Measurements from ENCODE around the gene PIM2.
A peak's percentile ranks its signal among the peaks of the same experiment; 100 is the strongest.

Gene PIM2

DNA sequence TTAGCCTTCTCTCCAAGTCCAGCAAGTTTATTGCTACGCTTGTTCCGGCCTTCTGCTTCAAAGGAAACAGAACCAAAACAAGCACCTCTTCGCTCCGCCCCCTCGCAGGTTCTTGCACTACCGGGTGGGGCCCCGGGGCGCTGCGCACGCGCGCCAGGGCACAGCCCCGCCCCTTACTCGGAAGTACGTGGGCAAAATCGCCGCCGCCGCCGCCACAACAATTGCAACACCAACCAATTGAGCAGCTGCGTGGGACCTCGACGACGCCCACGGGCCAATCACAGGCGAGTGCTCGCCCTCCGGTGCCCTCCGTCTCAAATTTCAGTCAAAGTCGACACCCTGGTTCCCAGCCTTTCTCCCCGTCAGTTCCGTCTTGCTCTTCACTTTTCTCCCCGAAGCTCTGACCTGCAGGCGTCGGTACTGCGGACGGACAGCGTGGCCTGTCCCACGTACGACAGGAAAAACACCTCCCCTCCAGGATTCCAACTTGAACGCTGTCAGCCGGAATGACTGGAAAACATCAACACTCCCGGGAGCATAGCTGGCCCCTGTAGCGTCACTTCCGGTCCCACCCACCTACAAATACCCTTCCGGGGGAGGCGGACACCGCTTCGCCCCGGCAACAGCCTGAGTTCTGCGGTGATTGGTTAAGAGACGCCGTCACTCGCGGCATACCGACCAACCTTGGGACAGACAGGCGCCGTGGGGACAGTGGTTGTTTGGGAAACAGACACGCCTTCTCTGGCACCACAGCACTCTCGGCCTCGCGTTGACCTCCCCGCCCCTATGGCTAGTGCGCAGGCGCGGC, 39.2 kb upstream of the PIM2 start:
- TF ChIP-seq, protein P1, sequence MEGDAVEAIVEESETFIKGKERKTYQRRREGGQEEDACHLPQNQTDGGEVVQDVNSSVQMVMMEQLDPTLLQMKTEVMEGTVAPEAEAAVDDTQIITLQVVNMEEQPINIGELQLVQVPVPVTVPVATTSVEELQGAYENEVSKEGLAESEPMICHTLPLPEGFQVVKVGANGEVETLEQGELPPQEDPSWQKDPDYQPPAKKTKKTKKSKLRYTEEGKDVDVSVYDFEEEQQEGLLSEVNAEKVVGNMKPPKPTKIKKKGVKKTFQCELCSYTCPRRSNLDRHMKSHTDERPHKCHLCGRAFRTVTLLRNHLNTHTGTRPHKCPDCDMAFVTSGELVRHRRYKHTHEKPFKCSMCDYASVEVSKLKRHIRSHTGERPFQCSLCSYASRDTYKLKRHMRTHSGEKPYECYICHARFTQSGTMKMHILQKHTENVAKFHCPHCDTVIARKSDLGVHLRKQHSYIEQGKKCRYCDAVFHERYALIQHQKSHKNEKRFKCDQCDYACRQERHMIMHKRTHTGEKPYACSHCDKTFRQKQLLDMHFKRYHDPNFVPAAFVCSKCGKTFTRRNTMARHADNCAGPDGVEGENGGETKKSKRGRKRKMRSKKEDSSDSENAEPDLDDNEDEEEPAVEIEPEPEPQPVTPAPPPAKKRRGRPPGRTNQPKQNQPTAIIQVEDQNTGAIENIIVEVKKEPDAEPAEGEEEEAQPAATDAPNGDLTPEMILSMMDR (conservative IDR thresholded peaks at IDR 0.05) = no peak
- peak overlapping the region; percentile 88 for H3K27ac ChIP-seq

DNA sequence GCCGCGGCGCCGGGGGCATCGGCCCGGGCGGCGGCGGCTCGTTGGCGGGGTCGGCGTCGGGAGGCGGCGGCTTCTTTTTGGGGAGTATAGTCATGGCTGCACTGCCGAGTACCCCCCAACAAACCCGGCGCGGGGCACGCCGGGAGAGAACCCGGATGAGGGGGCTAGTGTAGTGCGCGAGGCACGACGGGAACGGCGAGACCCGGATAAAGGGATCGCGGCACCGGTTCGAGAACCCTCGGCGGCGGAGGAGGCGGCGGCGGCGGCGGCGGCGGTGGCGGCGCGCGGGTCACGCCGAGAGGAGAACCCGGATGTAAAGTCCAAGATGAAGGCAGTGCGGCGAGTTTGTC, 38.6 kb upstream of the PIM2 start, which contains the start of gene OTUD5:
TSS of gene OTUD5 (minus strand) at position 131 of the 350 bp plus-strand sequence. CDS start at position 94, 37 bp downstream.
- no peak for TF ChIP-seq ZFX (IDR thresholded peaks at IDR 0.05)
- TF ChIP-seq, protein P1 (conservative IDR thresholded peaks at IDR 0.05) = no peak
- peak within 1 kb of the TSS; percentile 88 for H3K27ac ChIP-seq

DNA sequence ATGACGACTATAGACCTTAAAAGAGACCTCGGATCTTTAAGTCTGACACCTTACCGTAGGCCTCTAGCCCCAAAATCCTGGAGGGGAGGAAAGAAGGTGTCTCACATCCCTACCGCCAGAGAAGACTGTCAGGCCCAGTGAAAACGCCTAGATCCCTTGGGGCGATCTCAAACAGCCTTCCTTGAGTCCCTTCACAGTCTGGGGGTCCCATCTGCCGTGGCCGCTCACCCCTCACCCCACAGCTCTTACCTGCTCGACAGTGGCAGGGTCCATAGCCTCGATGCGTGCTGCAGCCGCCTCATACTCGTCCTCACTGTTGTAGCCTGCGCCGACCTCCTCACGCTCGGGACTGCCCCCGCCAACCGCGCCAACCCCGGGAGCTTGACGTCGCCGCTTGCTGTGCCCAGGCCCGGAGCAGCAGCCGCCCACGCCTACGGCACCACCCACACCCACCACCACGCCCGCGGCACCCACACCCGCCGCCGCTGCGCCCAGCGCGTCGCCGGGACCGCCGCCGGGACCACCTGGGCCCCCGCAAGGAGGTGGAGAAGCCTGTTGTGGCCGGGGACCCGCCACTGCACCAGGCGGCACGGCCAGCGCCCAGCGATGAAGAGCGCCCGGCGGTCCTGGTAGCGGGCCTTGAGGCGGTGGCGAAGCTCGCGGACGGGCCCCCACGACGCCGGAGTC, 38.0 kb upstream of the PIM2 start:
- peak overlapping the region; percentile 88 for H3K27ac ChIP-seq
- no peak for TF ChIP-seq ZFX (IDR thresholded peaks at IDR 0.05)
- TF ChIP-seq, protein P1 (conservative IDR thresholded peaks at IDR 0.05) = no peak

DNA sequence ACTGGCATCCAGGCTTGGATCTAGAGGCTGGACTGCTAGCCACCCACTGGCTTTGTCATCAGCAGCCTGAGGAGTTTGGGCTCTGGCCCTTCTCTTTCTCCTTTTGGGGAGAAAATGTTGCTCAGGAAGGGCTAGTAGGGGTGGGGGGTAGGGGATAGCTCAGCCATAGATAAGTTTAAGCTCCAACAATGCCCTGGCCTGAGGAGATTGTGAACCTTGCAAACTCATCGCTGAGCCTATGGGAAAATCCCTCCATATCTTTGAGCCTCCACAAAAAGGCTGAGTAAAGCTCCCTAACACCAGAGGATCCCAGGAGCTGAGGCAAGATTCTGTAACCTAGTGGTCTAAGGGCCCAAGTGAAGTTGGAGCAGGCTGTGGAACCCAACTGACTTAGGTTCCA, 29.8 kb upstream of the PIM2 start:
- no peak overlapping the region for H3K27ac ChIP-seq
- TF ChIP-seq ZFX (IDR thresholded peaks at IDR 0.05) = no peak
- TF ChIP-seq, protein P1 (conservative IDR thresholded peaks at IDR 0.05) = no peak

DNA sequence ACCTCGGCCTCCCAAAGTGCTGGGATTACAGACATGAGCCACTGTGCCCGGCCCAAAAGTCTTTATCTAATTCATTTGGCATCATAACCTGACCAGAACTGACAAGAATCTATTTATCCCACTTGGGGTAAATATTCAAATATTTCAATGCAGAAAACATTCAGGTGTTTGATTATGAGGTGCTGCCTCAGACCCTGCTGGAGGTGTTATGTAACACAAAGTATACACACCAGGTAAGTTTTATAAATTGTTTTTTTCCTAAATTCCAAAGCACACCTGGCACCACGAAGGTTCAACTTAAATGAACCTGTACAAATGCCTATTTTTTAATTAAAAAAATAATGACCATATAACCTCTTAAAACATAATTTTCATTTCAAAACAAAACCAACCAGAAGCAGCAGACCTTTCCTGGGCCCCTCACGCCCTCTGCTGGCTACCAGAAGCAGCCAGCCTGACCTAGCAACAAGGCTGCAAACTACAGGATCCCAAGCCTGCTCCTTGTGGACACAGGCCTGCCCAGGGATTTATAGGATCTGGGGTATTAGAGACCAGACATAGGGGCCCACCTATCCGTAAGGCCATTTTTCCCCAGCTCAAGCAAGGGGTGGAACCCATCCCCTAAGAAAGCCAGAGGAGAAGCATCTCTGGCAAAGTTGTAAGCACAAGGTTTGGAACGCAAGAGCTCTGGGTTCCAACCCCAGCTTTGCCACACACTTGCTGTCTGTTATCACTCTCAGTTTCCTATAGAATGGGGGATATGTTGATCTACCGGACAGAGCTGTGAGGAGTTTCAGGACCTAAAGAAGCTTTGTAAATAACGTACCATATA, 26.9 kb upstream of the PIM2 start:
- no peak for TF ChIP-seq ZFX (IDR thresholded peaks at IDR 0.05)
- TF ChIP-seq, protein P1 (conservative IDR thresholded peaks at IDR 0.05) = peak; percentile 83
- no peak overlapping the region for H3K27ac ChIP-seq

DNA sequence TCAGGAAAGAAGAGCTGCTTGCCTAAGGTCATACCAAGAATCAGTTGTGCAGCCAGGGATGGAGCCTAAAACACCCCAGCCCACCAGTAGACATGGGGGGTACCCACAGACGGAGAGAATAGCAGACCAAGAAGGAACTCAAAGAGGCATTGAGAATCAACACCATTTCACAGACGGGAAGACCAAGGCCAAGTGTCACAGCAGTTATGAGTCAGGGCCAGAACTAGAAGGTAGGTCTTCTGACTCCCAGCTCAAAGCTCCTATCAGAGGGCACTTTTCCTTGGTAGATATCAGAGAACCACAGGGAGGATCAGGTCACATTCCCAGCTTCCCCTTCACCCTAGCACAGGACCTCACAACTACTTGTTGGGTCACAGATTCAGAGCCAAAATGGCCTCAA, 24.1 kb upstream of the PIM2 start:
- H3K27ac ChIP-seq = no peak overlapping the region
- TF ChIP-seq, protein P1 (conservative IDR thresholded peaks at IDR 0.05) = no peak
- no peak for TF ChIP-seq ZFX (IDR thresholded peaks at IDR 0.05)
